ENCODE data around the gene TRIM3.

The TRIM3 gene

DNA sequence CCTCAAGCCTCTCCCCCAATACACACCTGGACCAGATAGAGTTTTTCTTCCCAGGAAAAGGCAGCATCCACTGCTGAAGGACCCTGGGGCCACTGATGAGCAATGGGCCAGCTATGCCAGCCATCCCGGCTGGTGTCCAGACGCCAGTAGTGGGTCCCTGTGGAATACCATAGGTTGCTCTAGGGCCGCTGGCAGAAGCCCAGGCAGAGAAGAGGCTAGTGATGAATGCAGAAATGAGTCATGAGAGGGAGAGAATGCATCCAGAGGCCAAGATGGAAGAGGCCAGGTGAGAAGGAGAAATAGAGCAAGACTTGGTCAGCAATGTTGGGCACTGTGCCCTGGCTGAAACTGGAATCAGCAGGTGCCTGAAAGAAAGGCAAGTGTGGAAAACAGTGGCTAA lies 41.9 kb downstream of the TRIM3 start:
- in situ Hi-C loops (cut with HindIII; ENCODE audit: low sequenced_read_pairs) = no loop called here
- DNase-seq (ENCODE audit: low read depth) = peak; percentile 24
- no peak for TF ChIP-seq CTCF (IDR thresholded peaks at IDR 0.05; ENCODE audit: low read depth, low read length, missing control alignments)
- no peak overlapping the region for H3K4me3 ChIP-seq (ENCODE audit: low read depth, low read length)

DNA sequence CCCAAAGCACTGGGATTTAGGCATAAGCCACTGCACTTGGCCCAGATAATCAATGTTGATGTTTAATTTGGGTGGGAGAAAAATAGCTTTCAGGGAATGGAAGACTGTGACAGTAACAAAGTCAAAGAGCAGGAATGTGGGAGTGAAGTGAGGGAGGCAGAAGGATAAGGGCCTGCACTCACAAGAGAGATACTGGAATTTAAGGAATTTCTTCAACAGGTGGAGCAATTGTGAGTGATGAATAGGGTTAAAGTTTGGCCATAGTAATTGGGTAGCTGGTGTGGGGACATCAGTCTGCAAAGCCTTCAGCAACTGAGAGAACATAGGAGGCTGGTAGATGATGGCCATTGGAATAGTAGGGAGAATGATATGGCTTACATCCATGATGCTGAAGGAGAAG lies 46.2 kb downstream of the TRIM3 start:
- no peak overlapping the region for H3K4me3 ChIP-seq (ENCODE audit: low read depth, low read length)
- in situ Hi-C loops (cut with HindIII; ENCODE audit: low sequenced_read_pairs) = no loop called here
- no peak for TF ChIP-seq CTCF (IDR thresholded peaks at IDR 0.05; ENCODE audit: low read depth, low read length, missing control alignments)
- DNase-seq (ENCODE audit: low read depth) = no peak

- no peak overlapping the region for H3K4me3 ChIP-seq (ENCODE audit: low read depth, low read length)
- no peak for DNase-seq (ENCODE audit: low read depth)
- in situ Hi-C loops (cut with HindIII; ENCODE audit: low sequenced_read_pairs) = no loop called here
- no peak for TF ChIP-seq CTCF (IDR thresholded peaks at IDR 0.05; ENCODE audit: low read depth, low read length, missing control alignments)
Measured at GRCh38 chr11:6420677-6421076, 53.1 kb downstream of the TRIM3 start.

DNA sequence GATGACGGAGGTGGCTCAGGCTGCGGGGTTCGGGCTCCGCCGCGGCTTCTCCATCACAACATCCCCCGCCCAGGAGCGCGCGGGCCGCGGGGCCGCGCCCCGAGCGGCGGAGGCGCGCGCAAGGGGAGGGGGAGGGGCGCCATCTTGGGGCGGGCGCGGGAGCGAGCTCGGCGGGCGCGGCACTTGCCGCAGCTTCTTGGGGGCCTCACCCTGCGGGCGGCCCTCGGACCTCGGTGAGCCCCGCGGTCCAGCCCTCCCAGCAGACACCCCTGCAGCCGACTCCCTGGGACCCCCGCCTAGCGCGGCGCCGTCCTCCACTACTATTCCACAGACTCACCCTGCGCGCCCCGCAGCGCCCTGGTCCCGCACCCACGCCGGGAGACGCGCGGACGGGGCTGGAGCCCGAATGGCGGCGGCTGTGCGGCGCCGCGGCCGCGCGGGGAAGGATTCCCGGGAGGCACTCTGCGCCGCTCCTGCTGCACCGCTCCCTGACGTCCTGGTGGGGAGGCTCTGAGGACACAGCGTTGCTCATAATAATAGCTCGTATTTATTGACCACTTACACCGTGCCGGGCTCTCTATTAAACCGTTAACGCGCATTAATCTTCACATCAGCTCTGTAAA lies 54.6 kb downstream of the TRIM3 start, which contains the start of gene APBB1:
Gene APBB1, minus strand, starts transcription at position 86 of the 623 bp plus-strand sequence. CDS start 7,747 bp downstream, outside the sequence.
- in situ Hi-C loops (cut with HindIII; ENCODE audit: low sequenced_read_pairs) = no loop called here
- no peak for DNase-seq (ENCODE audit: low read depth)
- no peak for TF ChIP-seq CTCF (IDR thresholded peaks at IDR 0.05; ENCODE audit: low read depth, low read length, missing control alignments)
- peak within 1 kb of the TSS; percentile 78 for H3K4me3 ChIP-seq (ENCODE audit: low read depth, low read length)

- in situ Hi-C loops (cut with HindIII; ENCODE audit: low sequenced_read_pairs) = no loop called here
- no peak for TF ChIP-seq CTCF (IDR thresholded peaks at IDR 0.05; ENCODE audit: low read depth, low read length, missing control alignments)
- DNase-seq (ENCODE audit: low read depth) = no peak
- H3K4me3 ChIP-seq (ENCODE audit: low read depth, low read length) = peak overlapping the region; percentile 78
Measured at GRCh38 chr11:6418557-6419008, 55.2 kb downstream of the TRIM3 start.

DNA sequence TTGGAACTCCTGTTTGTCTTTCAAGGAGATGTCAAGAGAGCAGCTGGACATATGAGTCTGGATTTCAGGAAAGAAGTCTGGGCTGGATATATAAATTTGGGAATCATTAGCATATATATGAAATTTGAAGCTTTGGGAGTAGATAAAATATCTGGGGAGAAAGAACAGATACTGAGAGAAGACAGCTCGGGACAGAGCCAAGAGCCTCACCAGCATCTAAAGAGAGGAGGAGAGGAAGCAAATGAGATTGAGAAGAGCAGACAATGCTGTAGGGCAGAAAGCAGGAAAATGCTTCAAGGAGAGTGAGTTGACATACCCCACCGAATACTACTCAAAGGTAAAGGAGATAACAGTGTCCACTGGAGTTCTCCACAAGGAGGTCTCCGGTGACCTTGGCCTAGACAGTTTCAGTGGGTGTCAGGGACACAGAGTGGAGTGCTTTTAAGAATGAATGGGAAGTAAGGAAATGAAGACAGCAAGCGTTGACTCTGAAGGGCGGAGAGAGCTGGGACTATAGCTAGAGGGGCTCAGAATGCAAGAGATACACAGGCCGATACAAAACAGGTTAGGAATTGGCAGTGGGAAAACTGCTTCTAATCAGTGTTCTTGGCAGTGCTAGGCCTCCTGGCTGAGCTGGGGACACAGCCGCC lies 55.7 kb downstream of the TRIM3 start:
- no peak for DNase-seq (ENCODE audit: low read depth)
- in situ Hi-C loops (cut with HindIII; ENCODE audit: low sequenced_read_pairs) = no loop called here
- TF ChIP-seq CTCF (IDR thresholded peaks at IDR 0.05; ENCODE audit: low read depth, low read length, missing control alignments) = no peak
- peak overlapping the region; percentile 78 for H3K4me3 ChIP-seq (ENCODE audit: low read depth, low read length)

Measured in astrocyte of the cerebellum (primary cell).